Adrenal gland (tissue), 19 donors: Measurements from ENCODE around the gene RPEL1. TPM values are rescaled to one million over a fixed set of nuclear protein-coding genes. Genes with fewer than 3 reads are reported as not detected.
A peak's percentile ranks its signal among the peaks of the same experiment; 100 is the strongest.
"Not testable (repeated sequence)": the region's sequence is repeated elsewhere in the genome, so short reads cannot be mapped to it uniquely, and the experiment has no call there.

Experiments used
- DNase-seq, 7 donors: peaks; one replicate each; pipeline ENCODE4 v3.0.0-alpha.2; 2019 to 2020
- H3K27ac ChIP-seq, 5 donors: fragments of 200-600 bp; sonication (generic) in 4 of 5; 1 replicate in 3 of 5; 2 replicates in 2 of 5; pipeline versions ENCODE4 v1.5.1 to v1.8.0; 2016 to 2020; ENCODE audit warnings: mild to moderate bottlenecking in 1 of 5
- H3K27me3 ChIP-seq: fragments of 200-600 bp; 2 replicates; pipeline ENCODE4 v1.8.0; 2021
- H3K36me3 ChIP-seq, 2 donors: fragments of 200-600 bp; replicated peaks in 1 of 2; 1 replicate in 1 of 2; 2 replicates in 1 of 2; pipeline versions ENCODE4 v1.5.1 to v1.8.0; 2018 to 2022
- H3K4me1 ChIP-seq, 2 donors: fragments of 200-600 bp; replicated peaks in 1 of 2; 1 replicate in 1 of 2; 2 replicates in 1 of 2; pipeline versions ENCODE4 v1.5.1 to v1.8.0; 2018 to 2021
- H3K4me3 ChIP-seq, 4 donors: fragments of 200-600 bp; sonication (generic) in 3 of 4; one replicate each; pipeline ENCODE4 v1.5.1; 2016 to 2018
- H3K9me3 ChIP-seq, 3 donors: fragments of 200-600 bp; sonication (generic) in 1 of 3; replicated peaks in 1 of 3; 1 replicate in 2 of 3; 2 replicates in 1 of 3; pipeline versions ENCODE4 v1.5.1 to v1.8.0; 2016 to 2021
- POLR2A ChIP-seq, 2 donors: fragments of 450-650 bp; IDR thresholded peaks; one replicate each; pipeline ENCODE4 v1.6.1; 2017; ENCODE audit warnings: antibody characterized with exemption in 2 of 2, mild to moderate bottlenecking in 2 of 2, moderate library complexity in 1 of 2
- WGBS, 4 donors: extraction: QIAGEN DNeasy Blood & Tissue Kit in 2 of 4; methylation state at CpG; one replicate each; pipeline versions ENCODE4 v1.1.5 to v1.1.7; 2013 to 2017; 5-methylcytosine and 5-hydroxymethylcytosine counted together
- intact Hi-C, 2 donors: fragments of 100-400 bp; cut with DNase I; formaldehyde crosslinking; loops; one replicate each; pipeline versions ENCODE4 v1.14.1 to v1.15.0; 2022 to 2023
- long read RNA-seq, 10 donors: library from polyadenylated mRNA in 3 of 10; unstranded in 2 of 10; stranded (forward) in 1 of 10; transcript quantifications; one replicate each; pipeline ENCODE4 v2.0.0 and lab custom pipeline, GENCODE V29; 2021 to 2026
- polyA plus RNA-seq, 3 donors: library from polyadenylated mRNA; stranded (reverse); fragments of 200-250 nt in 2 of 3; fragments of 350-450 nt in 1 of 3; fragmentation: Illumina TruSeq in 1 of 3; extraction: RNeasy Lipid Tissue Mini Kit (QIAGEN cat#74804) in 1 of 3; gene quantifications; one replicate each; pipeline ENCODE4 v1.2.3, GENCODE V29; 2013 to 2014
- total RNA-seq, 9 donors: library from RNA; depleted of rRNA in 4 of 9; stranded (reverse); fragments of >200 nt in 4 of 9; fragments of 120-200 nt in 1 of 9; fragmentation: NEBNext Ultra II Directional in 1 of 9; extraction: Animal tissue kit (Norgen Biotek cat#: 25700) in 1 of 9; gene quantifications; one replicate each; pipeline versions ENCODE4 v1.1.0 to v1.2.4, GENCODE V29; 2013 to 2023
- TF ChIP-seq, protein P1 (sequence below), 6 experiments: fragments of 450-650 bp in 4 of 6; fragments of 200-600 bp in 2 of 6; sonication (generic) in 1 of 6; IDR thresholded peaks; 1 replicate in 5 of 6; 2 replicates in 1 of 6; pipeline versions ENCODE4 v1.5.1 to v1.8.0; 2016 to 2021; ENCODE audit warnings: antibody characterized with exemption in 6 of 6, mild to moderate bottlenecking in 2 of 6, moderate library complexity in 1 of 6
- donor health status: healthy with polysubstance abuse.
- donor health status: Bipolar disorder and iron deficiency.
- donor health status: DM: yes; HTN: yes; CAD: no.
- donor health status: DM: no; HTN: no; CAD: no.
- donor health status: DM: no; HTN: no; CAD: no.
- donor health status: DM: yes; HTN: yes; CAD: no.

RPEL1 gene
- total RNA-seq (under 1 TPM in 1 of 9 donors, not detected in 8; 0.11 TPM), polyA plus RNA-seq (under 1 TPM in 1 of 3 donors, not detected in 2; 0.09 TPM)
- long read RNA-seq, donor 1: 0 reads
- long read RNA-seq, donor 2: 0 reads
- long read RNA-seq, donor 3: 0 reads
- long read RNA-seq, donor 4: 0 reads
- long read RNA-seq, donor 5: 0 reads
- long read RNA-seq, donor 6: 0 reads
- long read RNA-seq, donor 7: 0 reads
- long read RNA-seq, donor 8, partial matches to known transcripts: 0 of 1 reads
- long read RNA-seq, donor 8, other reads (novel, unspliced or antisense): 0 of 1 reads
- long read RNA-seq, donor 9: 0 reads
- long read RNA-seq, donor 10: 0 reads

DNA sequence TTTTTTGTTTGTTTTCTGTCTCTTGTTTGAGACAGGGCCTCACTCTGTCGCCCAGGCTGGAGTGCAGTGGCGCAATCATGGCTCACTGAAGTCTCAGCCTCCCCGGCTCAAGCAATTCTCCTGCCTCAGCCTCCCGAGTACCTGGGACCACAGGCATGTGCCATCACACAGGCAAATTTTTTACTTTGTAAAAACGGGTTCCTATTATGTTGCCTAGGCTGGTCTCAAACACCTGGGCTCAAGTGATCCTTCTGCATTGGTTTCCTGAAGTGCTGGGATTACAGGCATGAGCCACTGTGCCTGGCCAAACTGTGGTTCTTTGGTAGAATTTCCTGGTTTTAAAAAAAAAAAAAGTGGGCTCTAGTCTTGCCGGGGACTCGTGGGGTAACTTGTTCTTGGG lies at the start of gene RPEL1:
Gene RPEL1, plus strand, starts transcription at position 301 of the 400 bp plus-strand sequence. CDS start 110 bp downstream, outside the sequence.
- not testable (repeated sequence) for H3K9me3 ChIP-seq, H3K4me3 ChIP-seq, H3K27me3 ChIP-seq, H3K4me1 ChIP-seq, H3K36me3 ChIP-seq, H3K27ac ChIP-seq, DNase-seq
- intact Hi-C loops: loop anchor here (5.0 to 10.0 kb wide), 4 partner anchors 161 to 331 kb away; partner anchors contain the start of gene CNNM2 (in 2 of the 2)
- 83 to 87% (median 86%) methylated on average over 7 of the region's 7 CpGs for WGBS, 4 donors

DNA sequence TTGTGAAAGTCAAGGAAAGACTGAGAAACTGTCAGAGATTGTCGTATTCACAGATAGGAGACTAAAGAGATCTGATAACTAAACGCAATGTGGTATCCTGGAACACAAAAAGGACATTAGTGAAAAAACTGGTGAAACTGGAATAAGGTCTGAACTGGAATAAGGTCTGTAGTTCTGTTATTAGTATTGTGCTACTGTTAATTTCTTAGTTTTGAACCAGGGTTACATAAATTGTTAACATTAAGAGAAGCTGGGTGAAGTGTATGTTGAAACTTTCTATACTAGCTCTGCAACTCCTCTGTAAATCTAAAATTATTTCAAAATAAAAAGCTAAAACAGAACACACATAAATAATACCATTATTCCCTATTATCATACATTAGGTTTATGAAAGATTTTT lies 49.2 kb upstream of the RPEL1 start:
- Histone ChIP-seq H3K27ac (peak overlapping the region; percentile 45 to 80 (median 76)), H3K4me1 (peaks cover 34 to 41% of the 10 kb centered on the region in 2 donors), H3K36me3 (no peaks in the 10 kb centered on the region), H3K9me3 (no peaks in the 10 kb centered on the region), H3K27me3 (no peaks in the 10 kb centered on the region), H3K4me3 (no peak overlapping the region)
- TF ChIP-seq, protein P1, sequence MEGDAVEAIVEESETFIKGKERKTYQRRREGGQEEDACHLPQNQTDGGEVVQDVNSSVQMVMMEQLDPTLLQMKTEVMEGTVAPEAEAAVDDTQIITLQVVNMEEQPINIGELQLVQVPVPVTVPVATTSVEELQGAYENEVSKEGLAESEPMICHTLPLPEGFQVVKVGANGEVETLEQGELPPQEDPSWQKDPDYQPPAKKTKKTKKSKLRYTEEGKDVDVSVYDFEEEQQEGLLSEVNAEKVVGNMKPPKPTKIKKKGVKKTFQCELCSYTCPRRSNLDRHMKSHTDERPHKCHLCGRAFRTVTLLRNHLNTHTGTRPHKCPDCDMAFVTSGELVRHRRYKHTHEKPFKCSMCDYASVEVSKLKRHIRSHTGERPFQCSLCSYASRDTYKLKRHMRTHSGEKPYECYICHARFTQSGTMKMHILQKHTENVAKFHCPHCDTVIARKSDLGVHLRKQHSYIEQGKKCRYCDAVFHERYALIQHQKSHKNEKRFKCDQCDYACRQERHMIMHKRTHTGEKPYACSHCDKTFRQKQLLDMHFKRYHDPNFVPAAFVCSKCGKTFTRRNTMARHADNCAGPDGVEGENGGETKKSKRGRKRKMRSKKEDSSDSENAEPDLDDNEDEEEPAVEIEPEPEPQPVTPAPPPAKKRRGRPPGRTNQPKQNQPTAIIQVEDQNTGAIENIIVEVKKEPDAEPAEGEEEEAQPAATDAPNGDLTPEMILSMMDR (IDR thresholded peaks at IDR 0.05): no peak
- no peak for TF ChIP-seq POLR2A (IDR thresholded peaks at IDR 0.05)
- no peak for DNase-seq
- 30 to 48% (median 42%) methylated on average over 2 of the region's 2 CpGs for WGBS, 4 donors
- intact Hi-C loops: loop anchor here in 1 of 2 donors (10.0 kb wide), 1 partner anchor 82 kb away; no protein-coding TSS in a partner anchor

DNA sequence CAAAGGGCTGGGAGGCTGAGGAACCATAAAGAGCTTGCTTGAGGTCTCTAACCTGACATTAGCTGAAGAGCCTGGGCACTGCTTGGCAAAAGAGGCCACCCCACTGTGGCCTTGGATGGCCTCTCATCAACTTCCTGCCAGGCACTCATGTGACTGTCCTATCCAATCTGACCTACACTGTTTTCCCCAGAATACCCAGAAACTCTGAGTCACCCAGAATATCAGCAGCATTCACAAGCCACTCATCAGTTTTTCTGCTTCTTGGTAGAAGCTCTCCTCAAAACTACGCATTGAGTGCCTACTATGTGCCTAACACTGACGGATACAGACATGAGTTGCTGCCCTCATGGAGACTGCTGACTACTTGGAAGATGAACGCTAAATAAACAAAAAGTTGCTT lies 48.5 kb upstream of the RPEL1 start:
- H3K4me3 ChIP-seq: peak overlapping the region in 1 of 4 donors; percentile 15
- H3K27me3 ChIP-seq: no peaks in the 10 kb centered on the region
- peak; percentile 81 to 93 (median 90) for DNase-seq
- no peaks in the 10 kb centered on the region for H3K36me3 ChIP-seq
- H3K9me3 ChIP-seq: no peaks in the 10 kb centered on the region
- intact Hi-C loops: loop anchor here in 1 of 2 donors (10.0 kb wide), 1 partner anchor 82 kb away; no protein-coding TSS in a partner anchor
- peak in 1 of 2 donors; percentile 83 for TF ChIP-seq POLR2A (IDR thresholded peaks at IDR 0.05)
- TF ChIP-seq, protein P1 (IDR thresholded peaks at IDR 0.05): no peak
- peak overlapping the region; percentile 45 to 80 (median 76) for H3K27ac ChIP-seq
- H3K4me1 ChIP-seq: peaks cover 31 to 36% of the 10 kb centered on the region in 2 donors
- WGBS, 4 donors: 42 to 46% (median 44%) methylated on average over 3 of the region's 3 CpGs

DNA sequence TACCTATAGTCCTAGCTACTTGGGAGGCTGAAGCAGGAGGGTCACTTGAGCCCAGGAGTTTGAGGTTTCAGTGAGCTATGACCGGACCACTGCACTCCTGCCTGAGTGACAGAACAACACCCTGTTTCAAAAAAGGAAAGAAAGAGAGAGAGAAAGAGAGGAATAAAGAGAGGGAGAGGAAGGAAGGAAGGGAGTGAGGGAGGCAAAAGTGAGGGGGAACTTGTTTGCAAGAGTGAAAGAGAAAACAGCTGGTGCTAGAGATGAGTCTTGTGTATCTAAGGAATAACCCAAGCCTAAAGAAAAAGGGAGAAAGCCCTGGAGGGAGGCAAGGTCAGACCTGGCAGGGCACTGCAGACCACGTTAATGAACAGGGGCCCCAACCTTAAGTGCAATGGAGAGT lies 47.8 kb upstream of the RPEL1 start:
- H3K36me3 ChIP-seq: no peaks in the 10 kb centered on the region
- peak overlapping the region; percentile 45 to 80 (median 76) for H3K27ac ChIP-seq
- H3K4me3 ChIP-seq: no peak overlapping the region
- 54 to 71% (median 66%) methylated on average over 2 of the region's 2 CpGs for WGBS, 4 donors
- DNase-seq: no peak
- no peaks in the 10 kb centered on the region for H3K9me3 ChIP-seq
- peaks cover 31 to 36% of the 10 kb centered on the region in 2 donors for H3K4me1 ChIP-seq
- H3K27me3 ChIP-seq: no peaks in the 10 kb centered on the region
- intact Hi-C loops: loop anchor here in 1 of 2 donors (10.0 kb wide), 1 partner anchor 83 kb away; no protein-coding TSS in a partner anchor
- TF ChIP-seq, protein P1 (IDR thresholded peaks at IDR 0.05): no peak
- no peak for TF ChIP-seq POLR2A (IDR thresholded peaks at IDR 0.05)
